CD8-positive, alpha-beta memory T cell (primary cell): ENCODE measurements around the gene GNA12. TPM values are rescaled to one million over a fixed set of nuclear protein-coding genes. Genes with fewer than 3 reads are reported as not detected.

ENCODE experiments used
- CTCF ChIA-PET: fragments of 350-600 bp; sonication (Branson Sonifier 250); formaldehyde crosslinking; loops from one replicate; lab custom pipeline; 2021; ENCODE audit warnings: antibody characterized with exemption; lab: Charles Lee
- POLR2A ChIA-PET: fragments of 350-600 bp; sonication (Branson Sonifier 250); formaldehyde crosslinking; loops from one replicate; lab custom pipeline; 2021; ENCODE audit warnings: antibody characterized with exemption; lab: Charles Lee
- DNase-seq, 5 donors: peaks; one replicate each; pipeline versions ENCODE4 v3.0.0 to v3.0.0-alpha.2; 2020 to 2022; ENCODE audit warnings: mixed read lengths in 1 of 5
- H3K27ac ChIP-seq: one replicate; pipeline ENCODE4 v1.7.0; 2013; ENCODE audit warnings: low read depth, mild to moderate bottlenecking, low read length, moderate library complexity
- H3K27me3 ChIP-seq: 2 replicates; pipeline ENCODE4 v1.7.0; 2013; ENCODE audit warnings: low read length, mild to moderate bottlenecking; ENCODE audit not compliant: insufficient read depth, poor library complexity, severe bottlenecking
- H3K36me3 ChIP-seq: 2 replicates; pipeline ENCODE4 v1.7.0; 2013; ENCODE audit warnings: mild to moderate bottlenecking, low read length, moderate library complexity; ENCODE audit not compliant: insufficient read depth
- H3K4me1 ChIP-seq: 2 replicates; pipeline ENCODE4 v1.7.0; 2013; ENCODE audit warnings: mild to moderate bottlenecking, low read length, moderate library complexity; ENCODE audit not compliant: insufficient read depth
- H3K4me3 ChIP-seq: 2 replicates; pipeline ENCODE4 v1.7.0; 2013; ENCODE audit warnings: mild to moderate bottlenecking, low read length
- H3K9me3 ChIP-seq: 2 replicates; pipeline ENCODE4 v1.7.0; 2013; ENCODE audit warnings: mild to moderate bottlenecking, low read length
- H3K27ac Mint-ChIP-seq, 8 donors: one replicate each; pipeline ENCODE4 v1.8.0; 2020 to 2021; ENCODE audit warnings: mixed read lengths in 8 of 8, mild to moderate bottlenecking in 6 of 8, inconsistent platforms in 3 of 8, moderate library complexity in 3 of 8
- H3K27me3 Mint-ChIP-seq, 2 donors: one replicate each; pipeline ENCODE4 v1.8.0; 2020 to 2021; ENCODE audit warnings: mixed read lengths in 2 of 2, mild to moderate bottlenecking in 1 of 2, moderate library complexity in 1 of 2
- H3K36me3 Mint-ChIP-seq, 3 donors: one replicate each; pipeline ENCODE4 v1.8.0; 2020 to 2021; ENCODE audit warnings: mixed read lengths in 3 of 3, inconsistent platforms in 1 of 3, mild to moderate bottlenecking in 1 of 3
- H3K4me1 Mint-ChIP-seq, 3 donors: one replicate each; pipeline ENCODE4 v1.8.0; 2020 to 2021; ENCODE audit warnings: mixed read lengths in 3 of 3, inconsistent platforms in 1 of 3, mild to moderate bottlenecking in 1 of 3
- H3K4me3 Mint-ChIP-seq, 7 donors: one replicate each; pipeline ENCODE4 v1.8.0; 2020 to 2021; ENCODE audit warnings: mixed read lengths in 7 of 7, mild to moderate bottlenecking in 6 of 7, moderate library complexity in 4 of 7, inconsistent platforms in 2 of 7
- H3K9me3 Mint-ChIP-seq, 5 donors: one replicate each; pipeline ENCODE4 v1.8.0; 2020 to 2022; ENCODE audit warnings: mixed read lengths in 5 of 5, mild to moderate bottlenecking in 3 of 5, moderate library complexity in 2 of 5, inconsistent platforms in 1 of 5
- polyA plus RNA-seq: library from polyadenylated mRNA; unstranded; fragments of 300-500 nt; fragmentation: Illumina TruSeq; gene quantifications from one replicate; pipeline ENCODE4 v1.2.3, GENCODE V29; 2021
- total RNA-seq, 2 experiments: library from RNA; stranded (reverse); gene quantifications; one replicate each; pipeline ENCODE4 v1.2.3, GENCODE V29; 2021

The GNA12 gene
- total and polyA plus RNA-seq, 3 experiments from 2014 or later, result 11.2 to 21.2 (median 20.6) TPM

DNA sequence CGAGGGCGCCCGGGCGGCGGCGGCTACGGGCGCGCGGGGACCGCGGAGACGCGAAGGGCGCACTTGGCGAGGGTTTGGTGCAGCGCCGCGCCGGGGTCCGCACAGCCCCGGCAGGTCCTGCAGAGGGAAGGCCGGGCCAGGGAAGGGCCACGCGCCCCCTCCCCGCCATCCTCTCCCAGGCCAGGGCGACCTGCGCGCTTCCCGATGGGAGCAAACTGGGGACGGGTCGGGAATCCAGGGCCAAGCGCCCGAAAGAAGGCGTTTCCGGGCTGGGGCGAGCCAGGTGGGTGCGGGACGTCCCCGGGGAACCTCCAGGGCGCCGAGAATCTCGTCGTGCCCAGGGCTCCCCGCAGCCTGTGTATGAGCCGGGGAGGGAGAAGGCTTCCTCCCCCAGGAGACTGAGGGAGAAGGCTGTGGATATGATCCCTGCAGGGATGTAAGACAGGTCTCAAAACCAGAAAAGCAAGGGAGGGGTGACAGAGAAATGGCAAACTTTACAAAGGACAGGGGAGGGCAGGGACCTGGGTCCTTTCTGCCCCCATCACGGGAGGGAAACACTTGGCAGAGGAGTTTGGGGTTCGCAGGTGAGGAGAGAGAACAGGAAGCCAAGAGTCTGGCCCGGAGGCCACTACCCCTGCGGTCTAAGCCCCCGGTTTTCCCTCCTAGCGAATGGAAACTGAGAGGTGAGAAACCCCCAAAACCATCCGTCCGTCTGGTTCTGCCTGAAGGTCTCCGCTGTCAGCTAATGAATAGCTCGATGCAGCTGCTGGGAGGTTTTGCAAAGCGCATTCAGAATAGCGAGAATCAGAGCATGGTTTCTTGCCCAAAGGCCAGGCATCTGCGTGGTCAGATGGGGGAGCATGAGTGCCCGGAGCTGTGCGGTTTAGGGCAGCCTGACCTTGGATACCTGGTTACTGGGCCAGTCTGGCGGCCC, 155.4 kb downstream of the GNA12 start:
- Histone ChIP-seq H3K27me3 (peaks cover 26% of the 10 kb centered on the region), H3K27ac (no peak overlapping the region), H3K4me3 (no peak overlapping the region), H3K9me3 (no peaks in the 10 kb centered on the region), H3K4me1 (peaks cover 10% of the 10 kb centered on the region), H3K36me3 (no peaks in the 10 kb centered on the region)
- peak overlapping the region in 2 of 8 donors; percentile 17 to 78 for H3K27ac Mint-ChIP-seq
- no peaks in the 10 kb centered on the region for H3K9me3 Mint-ChIP-seq
- CTCF ChIA-PET, result interaction anchor here (2.9 kb wide), 1 partner anchor 19 kb away, joined by 11 read pairs; no protein-coding TSS in a partner anchor
- H3K4me1 Mint-ChIP-seq, result peaks cover 11 to 22% (median 13%) of the 10 kb centered on the region in 3 donors
- no peak for DNase-seq
- peak overlapping the region in 6 of 7 donors; percentile 16 to 85 (median 54) for H3K4me3 Mint-ChIP-seq
- POLR2A ChIA-PET, result interaction anchor here (0.9 kb wide), 1 partner anchor 20 kb away, joined by 3 read pairs; no protein-coding TSS in a partner anchor
- H3K27me3 Mint-ChIP-seq, result peaks cover 37 to 48% of the 10 kb centered on the region in 2 donors
- no peaks in the 10 kb centered on the region for H3K36me3 Mint-ChIP-seq

- no peaks in the 10 kb centered on the region for H3K36me3 Mint-ChIP-seq
- peaks cover 37 to 48% of the 10 kb centered on the region in 2 donors for H3K27me3 Mint-ChIP-seq
- peaks cover 11 to 22% (median 13%) of the 10 kb centered on the region in 3 donors for H3K4me1 Mint-ChIP-seq
- Histone ChIP-seq H3K27me3 (peaks cover 26% of the 10 kb centered on the region), H3K9me3 (no peaks in the 10 kb centered on the region), H3K36me3 (no peaks in the 10 kb centered on the region), H3K4me1 (peaks cover 10% of the 10 kb centered on the region), H3K27ac (no peak within 1 kb of the TSS), H3K4me3 (no peak within 1 kb of the TSS)
- ChIA-PET POLR2A (no interaction called here), CTCF (interaction anchor here (2.7 kb wide), 1 partner anchor 22 kb away, joined by 10 read pairs; no protein-coding TSS in a partner anchor)
- peak within 1 kb of the TSS in 2 of 8 donors; percentile 17 to 78 for H3K27ac Mint-ChIP-seq
- no peak for DNase-seq
- no peaks in the 10 kb centered on the region for H3K9me3 Mint-ChIP-seq
- H3K4me3 Mint-ChIP-seq, result peak within 1 kb of the TSS in 6 of 7 donors; percentile 24 to 85 (median 54)
These were observed 156.2 kb downstream of the GNA12 start, which contains the start of gene AMZ1 for GRCh38 chr7:2687881-2688318. TSS of gene AMZ1 (plus strand) at chr7:2688202. CDS start at chr7:2700452, 12,250 bp downstream.

DNA sequence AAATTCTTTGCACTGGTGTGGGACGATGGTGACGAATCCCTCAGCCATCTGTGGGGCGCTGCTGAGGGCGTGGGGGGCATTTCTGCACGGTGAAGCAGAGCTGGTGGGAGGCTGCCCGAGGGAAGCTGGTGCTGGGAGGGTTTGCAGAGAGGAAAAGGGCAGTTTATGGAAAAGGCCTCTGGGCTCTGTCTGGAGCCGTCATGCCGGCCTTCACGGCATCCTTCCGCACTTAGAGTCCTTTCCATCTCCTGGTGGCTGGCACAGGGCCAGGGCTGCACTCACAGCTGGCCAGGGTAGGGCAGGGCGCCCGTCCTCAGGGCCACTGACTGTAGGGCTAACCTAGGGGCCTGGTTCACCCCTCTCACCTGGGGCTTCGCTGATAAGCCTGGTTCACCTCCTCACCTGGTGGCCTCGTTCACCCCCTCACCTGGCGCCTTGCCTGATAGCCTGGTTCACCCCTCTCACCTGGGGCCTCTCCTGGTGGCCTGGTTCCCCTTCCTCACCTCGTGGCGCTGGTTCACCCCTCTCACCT, 156.7 kb downstream of the GNA12 start:
- ChIA-PET CTCF (interaction anchor here (2.7 kb wide), 1 partner anchor 22 kb away, joined by 10 read pairs; no protein-coding TSS in a partner anchor), POLR2A (no interaction called here)
- DNase-seq, result no peak
- Mint-ChIP-seq H3K27me3 (peaks cover 40 to 45% of the 10 kb centered on the region in 2 donors), H3K4me1 (peaks cover 11 to 22% (median 13%) of the 10 kb centered on the region in 3 donors), H3K9me3 (no peaks in the 10 kb centered on the region), H3K27ac (no peak overlapping the region), H3K36me3 (no peaks in the 10 kb centered on the region), H3K4me3 (peak overlapping the region in 1 of 7 donors; percentile 24)
- Histone ChIP-seq H3K27ac (no peak overlapping the region), H3K36me3 (no peaks in the 10 kb centered on the region), H3K9me3 (no peaks in the 10 kb centered on the region), H3K27me3 (peaks cover 26% of the 10 kb centered on the region), H3K4me1 (peaks cover 10% of the 10 kb centered on the region), H3K4me3 (no peak overlapping the region)

GRCh38 chr7:2686101-2686500, 158.0 kb downstream of the GNA12 start:
- H3K4me1 Mint-ChIP-seq, result peaks cover 11 to 22% (median 13%) of the 10 kb centered on the region in 3 donors

DNA sequence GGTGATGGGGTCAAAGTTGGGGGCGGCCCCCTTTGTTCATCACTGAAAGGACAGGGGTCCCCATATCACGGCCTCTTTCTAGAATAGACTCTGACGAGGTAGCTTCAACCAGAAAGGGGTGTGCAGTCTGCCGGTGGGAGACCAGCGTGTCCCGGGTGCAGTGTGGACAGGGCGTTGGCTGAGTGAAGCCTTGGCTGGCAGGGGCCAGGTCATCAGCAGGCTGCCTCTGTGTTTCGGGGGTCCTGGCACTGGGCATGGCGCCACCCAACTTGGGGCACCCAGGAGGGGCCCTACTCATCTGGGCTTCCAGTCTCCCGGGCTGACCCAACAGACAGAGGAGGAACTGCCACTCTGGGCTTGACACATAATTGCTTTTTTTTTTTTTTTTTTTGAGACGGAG, 159.6 kb downstream of the GNA12 start:
- POLR2A ChIA-PET, result no interaction called here
- peaks cover 25 to 30% of the 10 kb centered on the region in 2 donors for H3K27me3 Mint-ChIP-seq
- no peak overlapping the region for H3K4me3 ChIP-seq
- CTCF ChIA-PET, result interaction anchor here (1.1 to 1.5 kb wide), 2 partner anchors 13 to 25 kb away, joined by 4 read pairs; no protein-coding TSS in a partner anchor
- H3K4me3 Mint-ChIP-seq, result no peak overlapping the region
- H3K4me1 Mint-ChIP-seq, result peaks cover 8 to 11% (median 9%) of the 10 kb centered on the region in 3 donors
- H3K27me3 ChIP-seq, result peaks cover 18% of the 10 kb centered on the region
- H3K27ac Mint-ChIP-seq, result no peak overlapping the region
- H3K36me3 ChIP-seq, result no peaks in the 10 kb centered on the region
- no peaks in the 10 kb centered on the region for H3K9me3 ChIP-seq
- peaks cover 10% of the 10 kb centered on the region for H3K4me1 ChIP-seq
- H3K9me3 Mint-ChIP-seq, result peaks cover 0 to 4% (median 0%) of the 10 kb centered on the region in 5 donors
- no peaks in the 10 kb centered on the region for H3K36me3 Mint-ChIP-seq
- H3K27ac ChIP-seq, result no peak overlapping the region
- no peak for DNase-seq

More at GRCh38 chr7:2686101-2686500, 158.0 kb downstream of the GNA12 start:
- Histone ChIP-seq H3K4me1 (peaks cover 10% of the 10 kb centered on the region), H3K36me3 (no peaks in the 10 kb centered on the region), H3K4me3 (no peak overlapping the region), H3K27me3 (peaks cover 26% of the 10 kb centered on the region), H3K9me3 (no peaks in the 10 kb centered on the region), H3K27ac (no peak overlapping the region)
- Mint-ChIP-seq H3K27me3 (peaks cover 36 to 45% of the 10 kb centered on the region in 2 donors), H3K4me3 (no peak overlapping the region), H3K9me3 (no peaks in the 10 kb centered on the region), H3K27ac (no peak overlapping the region), H3K36me3 (no peaks in the 10 kb centered on the region)
- ChIA-PET POLR2A (no interaction called here), CTCF (interaction anchor here (1.5 to 2.7 kb wide), 2 partner anchors 15 to 24 kb away, joined by 4 to 10 read pairs; no protein-coding TSS in a partner anchor)
- DNase-seq, result no peak

DNA sequence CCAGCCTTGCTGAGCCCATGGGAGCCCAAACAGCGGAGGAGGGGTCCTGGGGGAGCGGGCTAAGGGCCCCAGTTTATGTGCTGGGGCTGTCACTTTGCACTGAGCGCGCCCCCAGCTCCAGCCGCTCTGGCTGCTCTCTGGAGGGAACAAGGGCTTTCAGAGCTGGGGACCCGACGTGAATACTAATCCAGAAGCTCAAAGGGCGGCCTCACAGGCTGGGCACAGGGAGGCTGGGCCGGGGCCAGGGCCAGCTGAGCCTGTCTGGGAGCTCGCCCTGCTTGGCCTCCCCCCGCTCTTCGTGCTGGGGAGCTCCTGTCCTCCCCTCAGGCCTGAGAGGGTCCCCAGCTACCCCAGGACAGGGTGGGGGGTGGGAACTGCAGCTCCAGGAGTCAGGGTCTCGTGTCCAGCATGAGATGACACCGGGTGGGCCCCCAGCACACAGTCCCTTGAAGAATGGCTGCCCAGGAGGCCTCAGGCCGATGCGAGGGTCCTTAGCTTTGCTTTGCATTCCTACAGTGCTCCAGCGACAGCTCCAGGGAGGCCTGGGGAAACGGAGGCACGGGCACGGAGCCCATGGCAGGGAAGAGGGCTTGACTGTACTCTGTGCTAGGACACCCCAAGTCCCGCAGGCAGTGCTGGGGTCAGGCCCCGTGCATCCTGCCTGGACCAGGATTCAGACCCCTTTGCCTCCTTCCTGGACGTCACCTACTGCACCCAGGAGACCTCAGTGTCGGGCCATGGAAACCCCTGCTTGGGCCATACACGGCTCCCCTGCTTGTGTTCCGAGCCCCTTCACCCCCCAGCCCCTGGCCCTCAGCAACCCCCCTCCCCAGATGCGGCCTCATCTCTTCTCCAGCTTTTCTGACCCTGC, 161.9 kb downstream of the GNA12 start:
- Mint-ChIP-seq H3K4me3 (no peak overlapping the region), H3K27ac (peak overlapping the region in 1 of 8 donors; percentile 78), H3K36me3 (no peaks in the 10 kb centered on the region), H3K27me3 (peaks cover 14 to 17% of the 10 kb centered on the region in 2 donors), H3K9me3 (peaks cover 0 to 4% (median 0%) of the 10 kb centered on the region in 5 donors), H3K4me1 (peaks cover 0 to 1% (median 0%) of the 10 kb centered on the region in 3 donors)
- Histone ChIP-seq H3K27me3 (peaks cover 6% of the 10 kb centered on the region), H3K36me3 (no peaks in the 10 kb centered on the region), H3K4me1 (no peaks in the 10 kb centered on the region), H3K4me3 (no peak overlapping the region), H3K9me3 (no peaks in the 10 kb centered on the region), H3K27ac (no peak overlapping the region)
- CTCF ChIA-PET, result interaction anchor here (1.3 to 3.8 kb wide), 4 partner anchors 9 to 231 kb away, joined by 3 to 27 read pairs (median 13); no protein-coding TSS in a partner anchor
- POLR2A ChIA-PET, result no interaction called here
- DNase-seq, result no peak
